Endodermal cell (in vitro differentiated cells): ENCODE results near the gene PDHX. TPM values are rescaled to one million over a fixed set of nuclear protein-coding genes. Genes with fewer than 3 reads are reported as not detected.

Experiments used
- DNase-seq: peaks from one replicate; pipeline ENCODE4 v3.0.0-alpha.2; 2017
- H3K27ac ChIP-seq: 2 replicates; pipeline ENCODE4 v1.5.1; 2013; ENCODE audit warnings: mild to moderate bottlenecking, low read depth, low read length, moderate library complexity
- H3K27me3 ChIP-seq: 2 replicates; pipeline ENCODE4 v1.6.1; 2013; ENCODE audit warnings: mild to moderate bottlenecking, low read length, moderate library complexity; ENCODE audit not compliant: insufficient read depth, control insufficient read depth, poor library complexity, severe bottlenecking
- H3K36me3 ChIP-seq: 2 replicates; pipeline ENCODE4 v1.7.0; 2013; ENCODE audit warnings: mild to moderate bottlenecking, low read length, moderate library complexity; ENCODE audit not compliant: control insufficient read depth, insufficient read depth
- H3K4me1 ChIP-seq: one replicate; pipeline ENCODE4 v1.7.0; 2013; ENCODE audit warnings: low read length; ENCODE audit not compliant: control insufficient read depth, insufficient read depth
- H3K4me3 ChIP-seq: 2 replicates; pipeline ENCODE4 v1.5.1; 2013; ENCODE audit warnings: mild to moderate bottlenecking, low read length, moderate library complexity
- H3K9ac ChIP-seq: 2 replicates; pipeline ENCODE4 v1.6.1; 2013; ENCODE audit warnings: mild to moderate bottlenecking, low read length, moderate library complexity; ENCODE audit not compliant: poor library complexity, severe bottlenecking; ENCODE audit errors: extremely low read depth
- H3K9me3 ChIP-seq: 2 replicates; pipeline ENCODE4 v1.6.1; 2013; ENCODE audit warnings: mild to moderate bottlenecking, low read length, moderate library complexity; ENCODE audit not compliant: control insufficient read depth
- H3K27ac Mint-ChIP-seq: 2 replicates; pipeline ENCODE4 v1.8.0; 2020; ENCODE audit warnings: mixed read lengths
- H3K27me3 Mint-ChIP-seq: 2 replicates; pipeline ENCODE4 v1.8.0; 2021; ENCODE audit warnings: mild to moderate bottlenecking, mixed read lengths; ENCODE audit not compliant: insufficient read depth
- H3K36me3 Mint-ChIP-seq: 2 replicates; pipeline ENCODE4 v1.8.0; 2020; ENCODE audit warnings: low read depth, mixed read lengths
- H3K4me1 Mint-ChIP-seq: 2 replicates; pipeline ENCODE4 v1.8.0; 2020; ENCODE audit warnings: mixed read lengths
- H3K4me3 Mint-ChIP-seq: 2 replicates; pipeline ENCODE4 v1.8.0; 2020; ENCODE audit warnings: mild to moderate bottlenecking, moderate library complexity, mixed read lengths
- H3K9me3 Mint-ChIP-seq: 2 replicates; pipeline ENCODE4 v1.8.0; 2020; ENCODE audit warnings: mild to moderate bottlenecking, mixed read lengths
- CTCF ChIP-seq: fragments of 200-600 bp; sonication (generic); conservative IDR thresholded peaks from 2 replicates; pipeline ENCODE4 v1.5.0; 2021; ENCODE audit warnings: antibody characterized with exemption, mild to moderate bottlenecking
- WGBS, 2 experiments: methylation state at CpG; one replicate each; pipeline versions ENCODE4 v1.1.5 to v1.1.7; 2013; ENCODE audit warnings: missing lambda C conversion rate in 2 of 2, mixed read lengths in 1 of 2; ENCODE audit not compliant: insufficient coverage in 1 of 2, insufficient read length in 1 of 2; 5-methylcytosine and 5-hydroxymethylcytosine counted together
- total RNA-seq, 2 donors: library from RNA; stranded (reverse); fragmentation: NEBNext Ultra II Directional in 1 of 2; extraction: Animal tissue kit (Norgen Biotek cat#: 25700) in 1 of 2; gene quantifications; 2 replicates in 1 of 2; 3 replicates in 1 of 2; pipeline ENCODE4 v1.2.1, GENCODE V29; 2021

PDHX gene
- total RNA-seq, 2 donors from 2014 or later, result 42.0 to 48.6 TPM

GRCh38 chr11:35040221-35040942 is 124.0 kb downstream of the PDHX start:
- H3K4me1 Mint-ChIP-seq, result peaks cover 2% of the 10 kb centered on the region
- Histone ChIP-seq H3K9ac (no peak overlapping the region), H3K36me3 (no peaks in the 10 kb centered on the region), H3K4me1 (no peaks in the 10 kb centered on the region), H3K4me3 (no peak overlapping the region), H3K9me3 (no peaks in the 10 kb centered on the region), H3K27me3 (no peaks in the 10 kb centered on the region), H3K27ac (no peak overlapping the region)
- no peaks in the 10 kb centered on the region for H3K9me3 Mint-ChIP-seq
- H3K36me3 Mint-ChIP-seq, result no peaks in the 10 kb centered on the region
- H3K27me3 Mint-ChIP-seq, result peaks cover 14% of the 10 kb centered on the region
- no peak for DNase-seq
- WGBS, 2 experiments, result 92 to 94% methylated on average over 7 to 12 of the region's 12 CpGs
- no peak for TF ChIP-seq CTCF
- H3K27ac Mint-ChIP-seq, result no peak overlapping the region
- H3K4me3 Mint-ChIP-seq, result no peak overlapping the region

GRCh38 chr11:35041070-35041554 is 124.7 kb downstream of the PDHX start:
- no peak overlapping the region for H3K4me3 ChIP-seq
- no peak overlapping the region for H3K9ac ChIP-seq
- H3K4me1 ChIP-seq, result no peaks in the 10 kb centered on the region
- no peak for TF ChIP-seq CTCF
- Mint-ChIP-seq H3K4me3 (no peak overlapping the region), H3K36me3 (no peaks in the 10 kb centered on the region), H3K9me3 (no peaks in the 10 kb centered on the region), H3K27ac (no peak overlapping the region), H3K27me3 (peaks cover 14% of the 10 kb centered on the region), H3K4me1 (peaks cover 4% of the 10 kb centered on the region)
- H3K27me3 ChIP-seq, result no peaks in the 10 kb centered on the region
- DNase-seq, result no peak
- H3K27ac ChIP-seq, result no peak overlapping the region
- 92% methylated on average over 2 of the region's 4 CpGs; no CpG with 5 or more reads in 1 of the 2 experiments for WGBS, 2 experiments
- H3K36me3 ChIP-seq, result no peaks in the 10 kb centered on the region
- H3K9me3 ChIP-seq, result no peaks in the 10 kb centered on the region

GRCh38 chr11:35042224-35042623 is 125.8 kb downstream of the PDHX start:
- no peaks in the 10 kb centered on the region for H3K36me3 Mint-ChIP-seq
- H3K4me1 Mint-ChIP-seq, result peaks cover 4% of the 10 kb centered on the region
- peaks cover 4% of the 10 kb centered on the region for H3K9me3 Mint-ChIP-seq
- Histone ChIP-seq H3K9me3 (no peaks in the 10 kb centered on the region), H3K36me3 (no peaks in the 10 kb centered on the region), H3K9ac (no peak overlapping the region), H3K4me1 (no peaks in the 10 kb centered on the region), H3K4me3 (no peak overlapping the region), H3K27ac (no peak overlapping the region), H3K27me3 (no peaks in the 10 kb centered on the region)
- H3K27ac Mint-ChIP-seq, result no peak overlapping the region
- no peak for DNase-seq
- H3K27me3 Mint-ChIP-seq, result peaks cover 10% of the 10 kb centered on the region
- TF ChIP-seq CTCF, result no peak
- H3K4me3 Mint-ChIP-seq, result no peak overlapping the region
